MCF 10A (cell line): Measurements from ENCODE around the gene KIF22. TPM values are rescaled to one million over a fixed set of nuclear protein-coding genes. Genes with fewer than 3 reads are reported as not detected.
A peak's percentile ranks its signal among the peaks of the same experiment; 100 is the strongest.

Source experiments
- BruUV-seq: library from RNA; stranded (reverse); fragments of 400-500 nt; replicated peaks from 2 replicates; lab custom pipeline; 2021; lab: Mats Ljungman, UMichigan
- CTCF ChIA-PET: fragments of 300-600 bp; sonication (Branson Sonifier 250); formaldehyde crosslinking; extraction: SDS; loops from one replicate; lab custom pipeline; 2021; ENCODE audit warnings: antibody characterized with exemption, inconsistent platforms; lab: Yijun Ruan, JAX
- POLR2A ChIA-PET: fragments of 300-600, 350-650 bp; sonication (Branson Sonifier 250); formaldehyde crosslinking; extraction: SDS; loops from one replicate; lab custom pipeline; 2020; ENCODE audit warnings: antibody characterized with exemption, inconsistent platforms; lab: Yijun Ruan, JAX
- DNase-seq: peaks from one replicate; pipeline ENCODE4 v3.0.0-alpha.2; 2018; ENCODE audit not compliant: unreplicated experiment
- H3K27ac Mint-ChIP-seq: one replicate; pipeline ENCODE4 v1.8.0; 2022; ENCODE audit warnings: mild to moderate bottlenecking, low read depth, mixed read lengths; ENCODE audit not compliant: unreplicated experiment
- H3K27me3 Mint-ChIP-seq: one replicate; pipeline ENCODE4 v1.8.0; 2022; ENCODE audit warnings: mixed read lengths; ENCODE audit not compliant: insufficient read depth, unreplicated experiment
- H3K36me3 Mint-ChIP-seq: one replicate; pipeline ENCODE4 v1.8.0; 2022; ENCODE audit warnings: mild to moderate bottlenecking, moderate library complexity, mixed read lengths; ENCODE audit not compliant: insufficient read depth, unreplicated experiment
- H3K4me1 Mint-ChIP-seq: one replicate; pipeline ENCODE4 v1.8.0; 2022; ENCODE audit warnings: mixed read lengths; ENCODE audit not compliant: insufficient read depth, unreplicated experiment
- H3K4me3 Mint-ChIP-seq: one replicate; pipeline ENCODE4 v1.8.0; 2022; ENCODE audit warnings: mild to moderate bottlenecking, moderate library complexity, mixed read lengths; ENCODE audit not compliant: unreplicated experiment
- H3K9me3 Mint-ChIP-seq: one replicate; pipeline ENCODE4 v1.8.0; 2022; ENCODE audit warnings: mixed read lengths; ENCODE audit not compliant: unreplicated experiment
- intact Hi-C: fragments of 100-400 bp; cut with micrococcal nuclease; formaldehyde crosslinking; loops from 2 replicates; pipeline ENCODE4 v1.14.1; 2022
- total RNA-seq: library from RNA; stranded (reverse); gene quantifications from 2 replicates; pipeline ENCODE4 v1.2.3, GENCODE V29; 2022
- TF ChIP-seq, protein P1 (sequence below): fragments of 200-600 bp; IDR thresholded peaks from one replicate; pipeline ENCODE4 v1.8.0; 2022; ENCODE audit warnings: antibody characterized with exemption, mild to moderate bottlenecking; ENCODE audit not compliant: unreplicated experiment

Gene KIF22
- total RNA-seq, 1 experiment from 2014 or later, result 53.8 TPM

DNA sequence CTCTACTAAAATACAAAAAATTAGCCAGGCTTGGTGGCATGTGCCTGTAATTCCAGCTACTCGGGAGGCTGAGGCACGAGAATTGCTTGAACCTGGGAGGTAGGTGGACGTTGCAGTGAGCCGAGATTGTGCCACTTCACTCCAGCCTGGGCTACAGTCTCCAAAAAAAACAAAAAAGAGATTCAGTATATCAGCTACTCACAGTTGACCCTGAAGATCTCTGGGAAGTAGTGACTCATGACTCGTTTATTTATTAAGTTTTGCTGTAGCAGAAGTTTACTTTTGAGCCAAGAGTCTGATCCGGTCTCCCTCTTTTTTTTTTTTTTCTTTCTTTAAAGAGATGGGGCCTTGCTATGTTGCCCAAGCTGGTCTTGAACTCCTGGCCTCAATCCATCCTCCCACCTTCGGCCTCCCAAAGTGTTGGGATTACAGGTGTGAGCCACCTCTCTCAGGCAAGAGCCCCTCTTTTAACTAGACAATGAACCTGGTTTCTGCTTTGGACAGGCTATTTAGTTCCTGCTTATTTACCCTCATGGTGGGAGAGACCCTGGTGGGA lies 34.1 kb downstream of the KIF22 start:
- peak overlapping the region; percentile 75 for H3K27ac Mint-ChIP-seq
- ChIA-PET POLR2A (interaction anchor here (0.6 to 2.2 kb wide), 6 partner anchors 8 to 181 kb away, joined by 3 to 8 read pairs (median 3); partner anchors contain the start of genes PAGR1 and TAOK2), CTCF (interaction anchor here (0.7 to 0.8 kb wide), 2 partner anchors 24 to 28 kb away, joined by 3 read pairs; no protein-coding TSS in a partner anchor)
- TF ChIP-seq, protein P1, sequence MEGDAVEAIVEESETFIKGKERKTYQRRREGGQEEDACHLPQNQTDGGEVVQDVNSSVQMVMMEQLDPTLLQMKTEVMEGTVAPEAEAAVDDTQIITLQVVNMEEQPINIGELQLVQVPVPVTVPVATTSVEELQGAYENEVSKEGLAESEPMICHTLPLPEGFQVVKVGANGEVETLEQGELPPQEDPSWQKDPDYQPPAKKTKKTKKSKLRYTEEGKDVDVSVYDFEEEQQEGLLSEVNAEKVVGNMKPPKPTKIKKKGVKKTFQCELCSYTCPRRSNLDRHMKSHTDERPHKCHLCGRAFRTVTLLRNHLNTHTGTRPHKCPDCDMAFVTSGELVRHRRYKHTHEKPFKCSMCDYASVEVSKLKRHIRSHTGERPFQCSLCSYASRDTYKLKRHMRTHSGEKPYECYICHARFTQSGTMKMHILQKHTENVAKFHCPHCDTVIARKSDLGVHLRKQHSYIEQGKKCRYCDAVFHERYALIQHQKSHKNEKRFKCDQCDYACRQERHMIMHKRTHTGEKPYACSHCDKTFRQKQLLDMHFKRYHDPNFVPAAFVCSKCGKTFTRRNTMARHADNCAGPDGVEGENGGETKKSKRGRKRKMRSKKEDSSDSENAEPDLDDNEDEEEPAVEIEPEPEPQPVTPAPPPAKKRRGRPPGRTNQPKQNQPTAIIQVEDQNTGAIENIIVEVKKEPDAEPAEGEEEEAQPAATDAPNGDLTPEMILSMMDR, result no peak
- peaks cover 34% of the 10 kb centered on the region for H3K36me3 Mint-ChIP-seq
- peak overlapping the region; percentile 47 for H3K4me3 Mint-ChIP-seq
- DNase-seq, result peak; percentile 77
- H3K9me3 Mint-ChIP-seq, result no peaks in the 10 kb centered on the region
- H3K27me3 Mint-ChIP-seq, result no peaks in the 10 kb centered on the region
- H3K4me1 Mint-ChIP-seq, result peaks cover 9% of the 10 kb centered on the region
- BruUV-seq, result no TSS peak
- intact Hi-C loops, result loop anchor here (5.0 kb wide), 3 partner anchors 38 to 198 kb away; partner anchors contain the start of genes C16orf92, CDIPT, HIRIP3 and INO80E

DNA sequence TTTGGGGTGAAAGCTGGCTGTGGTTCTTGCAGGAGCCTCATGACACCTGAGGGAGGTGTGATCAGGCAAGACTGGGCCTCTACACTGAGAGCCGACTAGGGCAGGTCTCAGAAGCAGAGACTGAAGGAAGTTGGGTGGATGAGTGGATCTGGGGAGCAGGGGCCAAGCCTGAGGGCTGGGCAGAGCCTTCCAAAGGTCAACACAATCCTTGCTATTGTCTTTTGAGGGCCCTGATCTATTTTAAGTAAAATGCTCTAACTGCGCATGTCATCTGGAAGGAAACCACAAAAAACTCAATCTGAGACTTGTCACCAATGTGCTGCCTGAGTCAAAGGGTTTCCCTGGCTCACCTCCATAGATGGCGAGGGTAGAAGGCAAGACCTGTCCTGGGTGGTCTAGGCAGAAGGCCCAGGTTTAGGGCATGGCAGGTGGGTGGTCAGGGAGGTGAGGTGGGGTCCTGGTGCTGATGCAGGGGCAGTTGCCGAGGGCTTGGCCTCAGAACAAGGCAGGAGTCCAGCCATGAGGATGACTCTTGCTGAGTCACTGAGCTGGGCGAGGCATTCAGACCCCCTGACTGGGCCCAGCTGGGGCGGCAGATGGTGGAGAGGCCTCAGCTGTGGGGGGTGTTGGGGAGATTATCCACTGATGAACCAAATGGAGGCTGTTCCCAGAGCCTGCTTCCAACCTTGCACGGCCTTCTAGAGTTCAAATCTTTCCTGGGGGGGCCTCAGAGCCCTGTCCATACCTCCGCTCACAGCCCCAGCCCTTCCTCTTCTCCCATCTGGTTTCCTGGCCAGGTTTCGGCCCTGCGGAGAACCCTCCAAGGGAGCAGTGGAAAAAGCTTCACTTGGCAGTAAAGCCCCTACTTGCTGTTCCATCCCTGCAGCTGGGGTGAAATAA lies 34.8 kb downstream of the KIF22 start:
- ChIA-PET CTCF (interaction anchor here (1.8 kb wide), 1 partner anchor 197 kb away, joined by 7 read pairs; no protein-coding TSS in a partner anchor), POLR2A (interaction anchor here (0.7 to 2.2 kb wide), 5 partner anchors 9 to 148 kb away, joined by 3 to 8 read pairs (median 3); partner anchors contain the start of genes PAGR1 and TAOK2)
- DNase-seq, result peak; percentile 47
- no TSS peak for BruUV-seq
- intact Hi-C loops, result no loop called here
- TF ChIP-seq, protein P1, result no peak
- Mint-ChIP-seq H3K9me3 (no peaks in the 10 kb centered on the region), H3K4me1 (peaks cover 12% of the 10 kb centered on the region), H3K27me3 (no peaks in the 10 kb centered on the region), H3K27ac (peak overlapping the region; percentile 75), H3K36me3 (peaks cover 32% of the 10 kb centered on the region), H3K4me3 (peak overlapping the region; percentile 47)

DNA sequence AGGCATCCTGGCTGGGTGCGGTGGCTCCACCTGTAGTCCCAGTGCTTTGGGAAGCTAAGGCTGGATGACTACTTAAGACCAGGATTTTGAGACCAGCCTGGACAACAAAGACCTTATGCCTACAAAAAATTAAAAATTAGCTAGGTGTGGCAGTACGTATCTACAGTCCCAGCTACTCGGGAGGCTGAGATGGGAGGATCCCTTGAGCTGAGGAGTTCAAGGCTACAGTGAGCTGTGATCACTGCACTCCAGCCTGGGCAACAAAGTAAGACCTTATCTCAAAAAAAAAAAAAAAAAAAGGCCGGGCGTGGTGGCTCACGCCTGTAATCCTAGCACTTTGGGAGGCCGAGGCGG lies 35.8 kb downstream of the KIF22 start:
- ChIA-PET POLR2A (interaction anchor here (0.7 to 0.9 kb wide), 3 partner anchors 10 to 241 kb away, joined by 3 to 5 read pairs (median 3); partner anchors contain the start of gene PAGR1), CTCF (interaction anchor here (0.6 to 1.8 kb wide), 7 partner anchors 27 to 602 kb away, joined by 3 to 7 read pairs (median 3); no protein-coding TSS in a partner anchor)
- intact Hi-C loops, result no loop called here
- no peaks in the 10 kb centered on the region for H3K27me3 Mint-ChIP-seq
- H3K36me3 Mint-ChIP-seq, result peaks cover 26% of the 10 kb centered on the region
- BruUV-seq, result no TSS peak
- H3K4me3 Mint-ChIP-seq, result no peak overlapping the region
- DNase-seq, result no peak
- H3K9me3 Mint-ChIP-seq, result no peaks in the 10 kb centered on the region
- H3K4me1 Mint-ChIP-seq, result peaks cover 12% of the 10 kb centered on the region
- H3K27ac Mint-ChIP-seq, result no peak overlapping the region
- TF ChIP-seq, protein P1, result no peak

DNA sequence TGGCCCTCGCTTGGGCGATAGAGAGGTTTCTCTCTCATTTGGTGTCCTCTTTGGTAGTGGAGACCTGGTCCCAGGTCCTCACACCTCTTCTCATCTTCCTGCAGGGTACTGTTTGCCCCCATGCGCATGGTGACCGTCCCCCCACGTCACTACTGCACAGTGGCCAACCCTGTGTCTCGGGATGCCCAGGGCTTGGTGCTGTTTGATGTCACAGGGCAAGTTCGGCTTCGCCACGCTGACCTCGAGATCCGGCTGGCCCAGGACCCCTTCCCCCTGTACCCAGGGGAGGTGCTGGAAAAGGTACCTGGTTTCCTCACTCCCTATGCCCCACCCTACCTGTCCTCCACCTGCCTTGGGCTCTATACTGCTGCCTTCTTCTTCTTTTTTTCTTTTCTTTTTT lies 40.2 kb downstream of the KIF22 start:
- no peak overlapping the region for H3K4me3 Mint-ChIP-seq
- BruUV-seq, result no TSS peak
- TF ChIP-seq, protein P1, result no peak
- H3K27ac Mint-ChIP-seq, result no peak overlapping the region
- peaks cover 54% of the 10 kb centered on the region for H3K36me3 Mint-ChIP-seq
- POLR2A ChIA-PET, result interaction anchor here (1.5 kb wide), 1 partner anchor 33 kb away, joined by 3 read pairs; the partner anchor contains the start of gene CDIPT
- CTCF ChIA-PET, result no interaction called here
- intact Hi-C loops, result no loop called here
- H3K4me1 Mint-ChIP-seq, result peaks cover 5% of the 10 kb centered on the region
- no peaks in the 10 kb centered on the region for H3K27me3 Mint-ChIP-seq
- no peak for DNase-seq
- no peaks in the 10 kb centered on the region for H3K9me3 Mint-ChIP-seq
